ENCODE data around the gene TGFB2. TPM values are rescaled to one million over a fixed set of nuclear protein-coding genes. Genes with fewer than 3 reads are reported as not detected.

TGFB2 gene
- total RNA-seq, 1 donor from 2014 or later = 10.2 TPM

GRCh38 chr1:218332416-218332815, 12.7 kb upstream of the TGFB2 start:
- DNase-seq = no peak
- Histone ChIP-seq H3K36me3 (no peaks in the 10 kb centered on the region), H3K9me3 (no peaks in the 10 kb centered on the region), H3K27me3 (ENCODE audit: low read depth) (no peaks in the 10 kb centered on the region), H3K4me1 (no peaks in the 10 kb centered on the region), H3K27ac (no peak overlapping the region), H3K4me3 (no peak overlapping the region)
- no peak for ATAC-seq
- TF ChIP-seq CTCF (IDR thresholded peaks at IDR 0.05) = no peak
- intact Hi-C loops (cut with DNase I) = loop anchor here (10.0 kb wide), 1 partner anchor 732 kb away; no protein-coding TSS in a partner anchor

GRCh38 chr1:218336328-218336727, 8.8 kb upstream of the TGFB2 start:
- TF ChIP-seq CTCF (IDR thresholded peaks at IDR 0.05) = no peak
- Histone ChIP-seq H3K9me3 (no peaks in the 10 kb centered on the region), H3K36me3 (no peaks in the 10 kb centered on the region), H3K27me3 (ENCODE audit: low read depth) (no peaks in the 10 kb centered on the region), H3K27ac (no peak overlapping the region), H3K4me1 (no peaks in the 10 kb centered on the region), H3K4me3 (no peak overlapping the region)
- intact Hi-C loops (cut with DNase I) = loop anchor here (10.0 kb wide), 1 partner anchor 728 kb away; no protein-coding TSS in a partner anchor
- ATAC-seq (no peak), DNase-seq (no peak)

DNA sequence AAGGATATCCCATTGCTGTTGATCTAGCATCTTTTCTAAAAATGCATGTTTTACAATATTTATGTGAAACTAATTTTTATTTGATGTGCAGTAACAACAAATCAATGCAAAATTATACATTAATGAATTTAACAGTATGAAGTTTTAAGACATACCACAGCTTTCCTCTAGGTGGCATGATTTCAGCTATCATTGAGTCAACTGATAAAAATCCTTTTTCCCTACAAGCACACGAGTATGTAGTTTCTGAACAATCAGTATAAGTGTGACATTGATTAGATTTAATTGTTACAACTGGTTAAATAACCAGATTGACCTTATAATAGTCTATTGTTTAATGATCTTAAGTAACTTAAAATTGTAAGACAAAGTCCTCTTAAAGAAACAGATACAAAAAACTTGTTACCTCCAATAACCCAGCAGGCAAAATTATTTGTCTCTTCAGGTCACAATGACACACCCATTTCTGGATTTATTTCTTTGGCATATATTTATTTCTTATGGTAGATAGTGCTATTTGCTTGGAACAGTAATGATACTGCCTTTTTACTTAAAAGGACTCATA, 5.8 kb upstream of the TGFB2 start:
- intact Hi-C loops (cut with DNase I) = loop anchor here (10.0 kb wide), 1 partner anchor 725 kb away; no protein-coding TSS in a partner anchor
- no peaks in the 10 kb centered on the region for H3K36me3 ChIP-seq
- TF ChIP-seq CTCF (IDR thresholded peaks at IDR 0.05) = peak; percentile 69
- no peak for ATAC-seq
- no peak overlapping the region for H3K27ac ChIP-seq
- H3K27me3 ChIP-seq (ENCODE audit: low read depth) = no peaks in the 10 kb centered on the region
- no peaks in the 10 kb centered on the region for H3K9me3 ChIP-seq
- no peak for DNase-seq
- no peaks in the 10 kb centered on the region for H3K4me1 ChIP-seq
- H3K4me3 ChIP-seq = no peak overlapping the region

GRCh38 chr1:218341325-218341724, 3.8 kb upstream of the TGFB2 start:
- no peak for ATAC-seq
- no peaks in the 10 kb centered on the region for H3K27me3 ChIP-seq (ENCODE audit: low read depth)
- no peak for DNase-seq
- no peak for TF ChIP-seq CTCF (IDR thresholded peaks at IDR 0.05)
- H3K4me3 ChIP-seq = no peak overlapping the region
- no peaks in the 10 kb centered on the region for H3K36me3 ChIP-seq
- no peaks in the 10 kb centered on the region for H3K4me1 ChIP-seq
- no peak overlapping the region for H3K27ac ChIP-seq
- H3K9me3 ChIP-seq = no peaks in the 10 kb centered on the region
- intact Hi-C loops (cut with DNase I) = no loop called here

GRCh38 chr1:218342091-218342490, 3.0 kb upstream of the TGFB2 start:
- H3K27ac ChIP-seq = no peak overlapping the region
- H3K9me3 ChIP-seq = no peaks in the 10 kb centered on the region
- H3K4me1 ChIP-seq = no peaks in the 10 kb centered on the region
- DNase-seq (no peak), ATAC-seq (no peak)
- H3K4me3 ChIP-seq = no peak overlapping the region
- no peaks in the 10 kb centered on the region for H3K36me3 ChIP-seq
- no peak for TF ChIP-seq CTCF (IDR thresholded peaks at IDR 0.05)
- intact Hi-C loops (cut with DNase I) = no loop called here
- no peaks in the 10 kb centered on the region for H3K27me3 ChIP-seq (ENCODE audit: low read depth)

Data from lower lobe of right lung (tissue), 2 donors.